HepG2 (cell line): ENCODE data around the gene PRCD. TPM values are rescaled to one million over a fixed set of nuclear protein-coding genes. Genes with fewer than 3 reads are reported as not detected.

Source experiments
- AKAP8 ChIP-seq: sonication (generic); formaldehyde crosslinking; IDR thresholded peaks from 2 replicates; pipeline ENCODE4 v1.5.1; 2020; ENCODE audit warnings: mild to moderate bottlenecking, missing genetic modification reagents
- AKNA ChIP-seq: sonication (generic); formaldehyde crosslinking; IDR thresholded peaks from 2 replicates; pipeline ENCODE4 v1.4.0; 2020; ENCODE audit warnings: missing genetic modification reagents, borderline replicate concordance
- BATF2 ChIP-seq: sonication (generic); formaldehyde crosslinking; IDR thresholded peaks from 2 replicates; pipeline ENCODE4 v1.8.0; 2022; ENCODE audit warnings: mild to moderate bottlenecking, missing genetic modification reagents, moderate library complexity
- DRAP1 ChIP-seq: IDR thresholded peaks from 2 replicates; pipeline ENCODE4 v1.6.1; 2016; ENCODE audit warnings: missing genetic modification reagents, missing compliant biosample characterization
- MED1 ChIP-seq: sonication (generic); formaldehyde crosslinking; IDR thresholded peaks from 2 replicates; pipeline ENCODE4 v1.4.0; 2020; ENCODE audit warnings: missing genetic modification reagents
- MEF2D ChIP-seq: sonication (generic); formaldehyde crosslinking; IDR thresholded peaks from 2 replicates; pipeline ENCODE4 v1.5.1; 2020; ENCODE audit warnings: mild to moderate bottlenecking, missing genetic modification reagents
- PBX3 ChIP-seq: sonication (generic); formaldehyde crosslinking; IDR thresholded peaks from 2 replicates; pipeline ENCODE4 v1.8.1; 2023; ENCODE audit warnings: missing genetic modification reagents, inconsistent platforms, borderline replicate concordance
- POLR2AphosphoS5 ChIP-seq: IDR thresholded peaks from 2 replicates; pipeline ENCODE4 v1.6.1; 2012; ENCODE audit warnings: low read depth, low read length
- TAF15 ChIP-seq: fragments of 200-400 bp; formaldehyde crosslinking; IDR thresholded peaks from one replicate; pipeline ENCODE4 v1.6.1; 2018; ENCODE audit warnings: mild to moderate bottlenecking, low read depth, low read length; ENCODE audit not compliant: poor library complexity, severe bottlenecking
- TCF7 ChIP-seq: sonication (generic); IDR thresholded peaks from 2 replicates; pipeline ENCODE4 v1.6.1; 2016; ENCODE audit warnings: antibody characterized with exemption, low read depth
- ZNF264 ChIP-seq: sonication (generic); formaldehyde crosslinking; IDR thresholded peaks from 2 replicates; pipeline ENCODE4 v1.4.0; 2020; ENCODE audit warnings: missing genetic modification reagents
- ZNF414 ChIP-seq: sonication (generic); formaldehyde crosslinking; IDR thresholded peaks from 2 replicates; pipeline ENCODE4 v1.5.0; 2020; ENCODE audit warnings: missing genetic modification reagents
- ZNF549 ChIP-seq: sonication (generic); formaldehyde crosslinking; IDR thresholded peaks from 2 replicates; pipeline ENCODE4 v1.5.0; 2020; ENCODE audit warnings: missing genetic modification reagents
- ZNF670 ChIP-seq: sonication (generic); formaldehyde crosslinking; IDR thresholded peaks from 2 replicates; pipeline ENCODE4 v1.8.0; 2022; ENCODE audit warnings: mild to moderate bottlenecking, missing genetic modification reagents, borderline replicate concordance
- ZNF777 ChIP-seq: sonication (generic); formaldehyde crosslinking; IDR thresholded peaks from 2 replicates; pipeline ENCODE4 v1.4.0; 2020; ENCODE audit warnings: missing genetic modification reagents
- ZNF800 ChIP-seq: sonication (generic); formaldehyde crosslinking; IDR thresholded peaks from 2 replicates; pipeline ENCODE4 v1.4.0; 2020; ENCODE audit warnings: missing genetic modification reagents
- ZSCAN20 ChIP-seq: sonication (generic); formaldehyde crosslinking; IDR thresholded peaks from 2 replicates; pipeline ENCODE4 v1.4.0; 2020; ENCODE audit warnings: missing genetic modification reagents, mild to moderate bottlenecking, borderline replicate concordance
- polyA plus RNA-seq, 8 experiments: library from polyadenylated mRNA; depleted of rRNA in 3 of 8; stranded (reverse) in 7 of 8; unstranded in 1 of 8; fragments of >200 nt; fragmentation: Illumina TruSeq in 4 of 8; extraction: Trizol in 4 of 8; gene quantifications; 2 replicates each; pipeline versions ENCODE4 v1.2.1 to v1.2.3, GENCODE V29; 2011 to 2016; ENCODE audit warnings: low read depth in 4 of 8, missing spikeins in 1 of 8, mixed read lengths in 1 of 8; ENCODE audit not compliant: insufficient read depth in 1 of 8
- total RNA-seq, 5 experiments: library from RNA; depleted of rRNA; stranded (reverse); fragments of >200 nt; fragmentation: Illumina TruSeq; extraction: Trizol; gene quantifications; 2 replicates each; pipeline ENCODE4 v1.2.3, GENCODE V29; 2016; ENCODE audit warnings: low read depth in 1 of 5

PRCD gene
- total and polyA plus RNA-seq, 2 of the 13 experiments (the other 11 are each of a cell fraction or from before 2014, with no cell fraction given) = 0.51 TPM; not detected in 1

- no peak for TF ChIP-seq AKNA (CRISPR knock-in tag)
- 0 out of 2 replicates have a peak, but pooled peaks have one; percentile 70 for TF ChIP-seq PBX3 (CRISPR knock-in tag)
- 0 out of 2 replicates have a peak, but pooled peaks have one; percentile 32 for TF ChIP-seq ZNF549 (CRISPR knock-in tag)
- no peak for TF ChIP-seq ZNF777 (CRISPR knock-in tag)
- TF ChIP-seq ZNF800 = 0 out of 2 replicates have a peak, but pooled peaks have one; percentile 35
- TF ChIP-seq ZNF670 (CRISPR knock-in tag) = no peak
- no peak for TF ChIP-seq TCF7
- TF ChIP-seq POLR2AphosphoS5 = peak; percentile 54
- TF ChIP-seq ZNF264 (CRISPR knock-in tag) = 0 out of 2 replicates have a peak, but pooled peaks have one; percentile 37
- TF ChIP-seq ZNF414 (CRISPR knock-in tag) = no peak
- TF ChIP-seq MEF2D = no peak
- TF ChIP-seq BATF2 (CRISPR knock-in tag) = no peak
- 0 out of 2 replicates have a peak, but pooled peaks have one; percentile 75 for TF ChIP-seq ZSCAN20
- 0 out of 2 replicates have a peak, but pooled peaks have one; percentile 23 for TF ChIP-seq MED1 (CRISPR knock-in tag)
- no peak for TF ChIP-seq TAF15
- TF ChIP-seq AKAP8 (CRISPR knock-in tag) = no peak
- TF ChIP-seq DRAP1 (CRISPR knock-in tag) = 0 out of 2 replicates have a peak, but pooled peaks have one; percentile 9
Measured at GRCh38 chr17:76558198-76559095, 18.6 kb downstream of the PRCD start (continued).
